Heart left ventricle (tissue), 16 donors: ENCODE measurements around the gene CCN5. TPM values are rescaled to one million over a fixed set of nuclear protein-coding genes. Genes with fewer than 3 reads are reported as not detected.

ENCODE experiments used
- ATAC-seq, 4 donors: fragments of 200-7000 bp; cut with Tn5 transposase; one replicate each; pipeline ENCODE4 v1.9.1; 2020 to 2022; ENCODE audit warnings: moderate library complexity in 4 of 4, mild to moderate bottlenecking in 3 of 4, moderate number of reproducible peaks in 1 of 4
- DNase-seq, 5 donors: peaks; one replicate each; pipeline ENCODE4 v3.0.0-alpha.2; 2020
- H3K27ac ChIP-seq, 12 donors: fragments of 200-600 bp; sonication (generic) in 4 of 12; one replicate each; pipeline versions ENCODE4 v1.5.0 to v1.8.0; 2016 to 2022; ENCODE audit warnings: mild to moderate bottlenecking in 2 of 12
- H3K27me3 ChIP-seq, 9 donors: fragments of 200-600 bp; sonication (generic) in 2 of 9; one replicate each; pipeline versions ENCODE4 v1.5.1 to v1.8.0; 2016 to 2022; ENCODE audit warnings: mild to moderate bottlenecking in 3 of 9
- H3K36me3 ChIP-seq, 9 donors: fragments of 200-600 bp; sonication (generic) in 2 of 9; one replicate each; pipeline versions ENCODE4 v1.5.0 to v1.8.0; 2018 to 2022; ENCODE audit warnings: mild to moderate bottlenecking in 2 of 9
- H3K4me1 ChIP-seq, 12 donors: fragments of 200-600 bp; sonication (generic) in 4 of 12; one replicate each; pipeline versions ENCODE4 v1.5.0 to v1.8.0; 2016 to 2022; ENCODE audit warnings: mild to moderate bottlenecking in 3 of 12
- H3K4me3 ChIP-seq, 12 donors: fragments of 200-600 bp; sonication (generic) in 4 of 12; one replicate each; pipeline versions ENCODE4 v1.5.0 to v1.8.0; 2017 to 2022; ENCODE audit warnings: mild to moderate bottlenecking in 9 of 12, moderate library complexity in 4 of 12
- H3K9me3 ChIP-seq, 12 donors: fragments of 200-600 bp; sonication (generic) in 4 of 12; one replicate each; pipeline versions ENCODE4 v1.5.0 to v1.8.0; 2016 to 2022; ENCODE audit warnings: mild to moderate bottlenecking in 1 of 12
- CTCF ChIP-seq, 12 donors: fragments of 200-600 bp; sonication (generic) in 4 of 12; IDR thresholded peaks; one replicate each; pipeline versions ENCODE4 v1.5.0 to v1.8.0; 2018 to 2022; ENCODE audit warnings: antibody characterized with exemption in 12 of 12, mild to moderate bottlenecking in 5 of 12
- POLR2A ChIP-seq, 2 donors: fragments of 450-650 bp; IDR thresholded peaks; one replicate each; pipeline ENCODE4 v1.6.1; 2017; ENCODE audit warnings: antibody characterized with exemption in 2 of 2, mild to moderate bottlenecking in 2 of 2, moderate library complexity in 2 of 2
- WGBS, 4 donors: extraction: QIAGEN DNeasy Blood & Tissue Kit in 2 of 4; methylation state at CpG; one replicate each; pipeline versions ENCODE4 v1.1.5 to v1.1.7; 2013 to 2018; 5-methylcytosine and 5-hydroxymethylcytosine counted together
- intact Hi-C, 10 donors: fragments of 100-400 bp; cut with DNase I; formaldehyde crosslinking; loops; one replicate each; pipeline versions ENCODE4 v1.11.1 to v1.14.2; 2022
- polyA plus RNA-seq, 2 donors: library from polyadenylated mRNA; stranded (reverse); fragments of 200-250 nt; gene quantifications; one replicate each; pipeline ENCODE4 v1.2.3, GENCODE V29; 2013
- total RNA-seq, 9 donors: library from RNA; depleted of rRNA in 2 of 9; stranded (reverse); fragments of >200 nt in 2 of 9; fragmentation: NEBNext Ultra II Directional in 3 of 9; extraction: Animal tissue kit (Norgen Biotek cat#: 25700) in 3 of 9; gene quantifications; one replicate each; pipeline versions ENCODE4 v1.1.0 to v1.2.4, GENCODE V29; 2016 to 2023
- donor health status: ischemic (EF 13 %, LVEDD 7.1; RV severe dilation, severe dysfunction).
- donor health status: healthy with polysubstance abuse.
- donor health status: DM: no; HTN: yes; CAD: no.
- donor health status: DM: no; HTN: no; CAD: no.
- donor health status: ischemic (EF 25% LVEDD 6.9; RV normal size, moderate dysfunction).
- donor health status: ischemic (EF 25% LVEDD 5.7; RV mildly dilated, moderate dysfunction).
- donor health status: healthy.
- donor health status: DM: yes; HTN: yes; CAD: no.
- donor health status: ischemic (EF 35%, LVEDD 5.7; RV mildly dilated, moderate dysfunction).
- donor health status: nonischemic (EF 11% LVEDD 7.7; RV severe dilation, severe dysfunction).
- donor health status: DM: yes; HTN: yes; CAD: no.
- donor health status: PGD.
- donor health status: ischemic (EF 29% LVEDD 5.4; RV normal size, mild dysfunction).
- donor health status: nonischemic (EF 23%, LVEDD 6.1; RV moderate dilation, normal function).

CCN5 gene
- total and polyA plus RNA-seq, 11 donors: 7.3 to 92.3 (median 28.7) TPM

DNA sequence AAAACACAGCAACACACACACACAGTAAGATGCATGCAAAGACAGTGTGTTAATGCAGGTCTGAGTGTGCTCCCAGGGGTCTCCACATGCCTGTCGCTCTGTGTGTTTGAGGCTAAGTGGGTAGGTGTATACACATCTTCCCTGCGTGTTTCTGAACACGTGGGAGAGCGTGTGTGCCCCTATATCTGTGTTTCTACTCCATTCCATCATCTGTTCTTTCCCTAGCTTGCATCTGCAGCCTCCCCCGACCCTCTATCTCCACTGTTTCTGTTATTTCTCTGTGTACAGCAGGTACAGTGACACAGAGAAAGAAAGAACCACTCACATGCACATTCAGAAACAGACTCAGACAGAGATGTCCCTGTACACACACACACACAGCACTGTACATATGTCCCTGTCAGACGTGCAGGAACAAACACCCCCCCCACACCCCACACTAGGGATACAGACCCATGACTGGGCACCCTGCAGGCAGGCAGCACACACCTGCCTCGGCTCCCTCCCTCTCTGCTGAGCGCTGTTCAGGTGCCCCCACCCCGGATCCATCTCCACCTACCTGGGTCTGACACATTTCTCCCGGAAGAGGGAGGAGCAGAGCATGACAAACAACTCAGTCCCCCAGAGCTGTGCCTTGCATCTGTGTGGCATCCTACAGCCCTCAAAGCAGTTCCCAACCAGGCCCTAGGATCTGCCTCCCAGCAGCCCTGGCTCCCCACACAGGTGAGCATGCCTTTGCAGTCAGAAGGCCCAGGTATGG is 58.1 kb downstream of the CCN5 start:
- Histone ChIP-seq H3K27me3 (peaks cover 0 to 23% (median 13%) of the 10 kb centered on the region in 9 donors), H3K36me3 (no peaks in the 10 kb centered on the region), H3K9me3 (no peaks in the 10 kb centered on the region), H3K4me1 (no peaks in the 10 kb centered on the region), H3K27ac (no peak overlapping the region), H3K4me3 (no peak overlapping the region)
- ATAC-seq: no peak
- DNase-seq: no peak
- TF ChIP-seq POLR2A (IDR thresholded peaks at IDR 0.05) (no peak), CTCF (IDR thresholded peaks at IDR 0.05) (no peak)
- WGBS, 4 donors: 46 to 60% (median 53%) methylated on average over 8 to 10 of the region's 10 CpGs
- intact Hi-C loops: no loop called here

DNA sequence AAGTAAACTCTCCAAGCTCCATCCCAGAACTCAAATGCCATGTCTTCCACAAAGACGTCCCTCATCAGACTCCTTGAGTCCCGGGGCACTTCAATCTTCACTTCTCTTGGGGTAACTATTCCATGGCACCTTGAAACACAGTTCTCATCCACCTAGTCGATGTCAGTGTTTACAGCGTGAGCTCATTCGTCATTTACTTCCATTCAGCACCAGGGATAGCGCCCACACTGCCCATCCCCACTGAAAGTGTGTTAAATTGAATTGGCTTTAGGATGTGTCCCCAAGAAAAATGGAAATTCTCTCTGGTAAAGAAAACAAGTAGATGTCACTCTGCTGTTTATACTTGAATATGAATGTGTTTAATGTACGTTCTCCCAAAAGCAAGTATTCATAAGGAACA is 61.8 kb downstream of the CCN5 start:
- ATAC-seq: no peak
- WGBS, 4 donors: 12 to 16% (median 13%) methylated on average over 7 of the region's 7 CpGs
- H3K27me3 ChIP-seq: peaks cover 0 to 17% (median 5%) of the 10 kb centered on the region in 9 donors
- DNase-seq: no peak
- TF ChIP-seq POLR2A (IDR thresholded peaks at IDR 0.05) (no peak), CTCF (IDR thresholded peaks at IDR 0.05) (no peak)
- H3K9me3 ChIP-seq: no peaks in the 10 kb centered on the region
- no peaks in the 10 kb centered on the region for H3K4me1 ChIP-seq
- intact Hi-C loops: no loop called here
- no peak overlapping the region for H3K4me3 ChIP-seq
- no peak overlapping the region for H3K27ac ChIP-seq
- no peaks in the 10 kb centered on the region for H3K36me3 ChIP-seq

Other genes starting within 250 kb of the CCN5 start
- 1 to 10 TPM; 2.8 to 6.0 (median 4.2) TPM for gene TTPAL, start 239.5 kb upstream of the CCN5 start, total RNA-seq
- gene TTPAL, start 239.5 kb upstream of the CCN5 start, polyA plus RNA-seq: 1 to 10 TPM; 1.9 to 4.2 TPM
- gene SERINC3, start 193.3 kb upstream of the CCN5 start, total RNA-seq: 100 to 1,000 TPM in 4 of 9 donors, 10 to 100 TPM in 5; 85.5 to 114 (median 97.7) TPM
- 10 to 100 TPM; 32.9 to 89.8 TPM for gene SERINC3, start 193.3 kb upstream of the CCN5 start, polyA plus RNA-seq
- gene PKIG, start 132.8 kb upstream of the CCN5 start, total RNA-seq: 100 to 1,000 TPM; 156 to 286 (median 200) TPM
- 100 to 1,000 TPM; 155 to 213 TPM for gene PKIG, start 132.8 kb upstream of the CCN5 start, polyA plus RNA-seq
- 10 to 100 TPM in 2 of 9 donors, 1 to 10 TPM in 7; 2.5 to 11.5 (median 6.0) TPM for gene ADA, start 63.7 kb upstream of the CCN5 start, total RNA-seq
- gene ADA, start 63.7 kb upstream of the CCN5 start, polyA plus RNA-seq: 10 to 100 TPM in 1 of 2 donors, 1 to 10 TPM in 1; 6.4 to 10.9 TPM
- 1 to 10 TPM in 2 of 9 donors, under 1 TPM in 7; 0.12 to 2.2 (median 0.39) TPM for gene KCNK15, start 30.5 kb downstream of the CCN5 start, total RNA-seq
- under 1 TPM; 0.23 to 0.33 TPM for gene KCNK15, start 30.5 kb downstream of the CCN5 start, polyA plus RNA-seq
- gene RIMS4, start 95.2 kb downstream of the CCN5 start, total RNA-seq: under 1 TPM in 4 of 9 donors, not detected in 5; 0.10 to 0.59 (median 0.29) TPM
- under 1 TPM; 0.04 to 0.06 TPM for gene RIMS4, start 95.2 kb downstream of the CCN5 start, polyA plus RNA-seq
- 100 to 1,000 TPM in 6 of 9 donors, 10 to 100 TPM in 3; 70.8 to 160 (median 120) TPM for gene YWHAB, start 170.3 kb downstream of the CCN5 start, total RNA-seq
- 100 to 1,000 TPM in 1 of 2 donors, 10 to 100 TPM in 1; 32.2 to 154 TPM for gene YWHAB, start 170.3 kb downstream of the CCN5 start, polyA plus RNA-seq
- gene PABPC1L, start 194.7 kb downstream of the CCN5 start, total RNA-seq: 1 to 10 TPM in 8 of 9 donors, under 1 TPM in 1; 0.58 to 5.9 (median 2.3) TPM
- 1 to 10 TPM; 2.8 to 3.1 TPM for gene PABPC1L, start 194.7 kb downstream of the CCN5 start, polyA plus RNA-seq
- 10 to 100 TPM in 6 of 9 donors, 1 to 10 TPM in 3; 6.9 to 15.9 (median 12.7) TPM for gene TOMM34, start 245.0 kb downstream of the CCN5 start, total RNA-seq
- 10 to 100 TPM in 1 of 2 donors, 1 to 10 TPM in 1; 5.4 to 27.4 TPM for gene TOMM34, start 245.0 kb downstream of the CCN5 start, polyA plus RNA-seq